HepG2 (cell line): Measurements from ENCODE around the gene HS3ST3A1. TPM values are rescaled to one million over a fixed set of nuclear protein-coding genes. Genes with fewer than 3 reads are reported as not detected.

ENCODE experiments used
- ATAC-seq: fragments of 200-7000 bp; cut with Tn5 transposase; 3 replicates; pipeline ENCODE4 v1.9.1; 2020; ENCODE audit warnings: mild to moderate bottlenecking, moderate library complexity
- BruUV-seq: library from RNA; stranded (reverse); fragments of 400-500 nt; replicated peaks from 2 replicates; lab custom pipeline; 2021; lab: Mats Ljungman, UMichigan
- CTCF ChIA-PET: fragments of 300-600 bp; formaldehyde crosslinking; extraction: SDS; loops from one replicate; lab custom pipeline; 2021; ENCODE audit warnings: low total read pairs, inconsistent platforms, low intra/inter-chr PET ratio; lab: Yijun Ruan, JAX
- POLR2A ChIA-PET: fragments of 350-600 bp; sonication (Branson Sonifier 250); formaldehyde crosslinking; loops from one replicate; lab custom pipeline; 2020; ENCODE audit warnings: antibody characterized with exemption, inconsistent platforms; lab: Yijun Ruan, JAX
- DNase-seq: peaks from one replicate; pipeline ENCODE4 v3.0.0-alpha.2; 2015; ENCODE audit warnings: low spot score
- FAIRE-seq: peaks from 3 replicates; lab custom pipeline; 2011; peaks lifted over from hg19 to GRCh38; lab: Jason Lieb, UNC
- H2AFZ ChIP-seq: one replicate; pipeline ENCODE4 v1.6.1; 2011; ENCODE audit warnings: low read length, inconsistent platforms
- H3K27ac ChIP-seq: fragments of 300-600 bp; 3 replicates; pipeline ENCODE4 v1.8.0; 2011; ENCODE audit warnings: mixed run types, mild to moderate bottlenecking, mixed read lengths, low read length, inconsistent platforms; ENCODE audit not compliant: insufficient read depth; ENCODE audit errors: extremely low read length
- H3K27me3 ChIP-seq, 2 experiments: fragments of 200-600 bp in 1 of 2; 2 replicates in 1 of 2; 3 replicates in 1 of 2; pipeline versions ENCODE4 v1.6.0 to v1.8.0; 2011; ENCODE audit warnings: low read length in 2 of 2, mild to moderate bottlenecking in 2 of 2, moderate library complexity in 2 of 2, inconsistent platforms in 1 of 2; ENCODE audit not compliant: insufficient read depth in 2 of 2, control insufficient read depth in 1 of 2
- H3K36me3 ChIP-seq, 2 experiments: fragments of 200-600 bp in 1 of 2; replicated peaks in 1 of 2; 2 replicates in 1 of 2; 3 replicates in 1 of 2; pipeline versions ENCODE4 v1.5.1 to v1.8.0; 2011; ENCODE audit warnings: low read length in 2 of 2, inconsistent platforms in 1 of 2; ENCODE audit not compliant: insufficient read depth in 2 of 2, control insufficient read depth in 1 of 2
- H3K4me1 ChIP-seq: 2 replicates; pipeline ENCODE4 v1.5.1; 2012; ENCODE audit warnings: low read length, inconsistent platforms; ENCODE audit not compliant: insufficient read depth
- H3K4me2 ChIP-seq: 2 replicates; pipeline ENCODE4 v1.6.0; 2011; ENCODE audit warnings: low read depth, low read length, inconsistent platforms
- H3K4me3 ChIP-seq, 3 experiments: fragments of 200-600 bp in 1 of 3; sonication (generic), shearing (Covaris generic) in 1 of 3; replicated peaks in 1 of 3; 2 replicates each; pipeline ENCODE4 v1.5.1; 2011 to 2016; ENCODE audit warnings: low read length in 3 of 3, inconsistent platforms in 2 of 3, low read depth in 2 of 3, mild to moderate bottlenecking in 2 of 3, control low read depth in 1 of 3, mixed read lengths in 1 of 3; ENCODE audit not compliant: insufficient read depth in 1 of 3
- H3K79me2 ChIP-seq: one replicate; pipeline ENCODE4 v1.6.1; 2011; ENCODE audit warnings: low read length, inconsistent platforms; ENCODE audit not compliant: insufficient read depth
- H3K9ac ChIP-seq: 2 replicates; pipeline ENCODE4 v1.6.0; 2011; ENCODE audit warnings: mild to moderate bottlenecking, low read depth, low read length, inconsistent platforms; ENCODE audit not compliant: insufficient read depth
- H3K9me3 ChIP-seq: 2 replicates; pipeline ENCODE4 v1.5.1; 2012; ENCODE audit warnings: mild to moderate bottlenecking, low read length
- H4K20me1 ChIP-seq: 2 replicates; pipeline ENCODE4 v1.6.0; 2011; ENCODE audit warnings: inconsistent platforms, mild to moderate bottlenecking, low read length, moderate library complexity; ENCODE audit not compliant: insufficient read depth
- CHD2 ChIP-seq: IDR thresholded peaks from 2 replicates; pipeline ENCODE4 v1.6.1; 2011; ENCODE audit warnings: low read depth, low read length, improper control_type of control experiment
- EZH2 ChIP-seq: conservative IDR thresholded peaks from 2 replicates; pipeline ENCODE4 v1.6.1; 2012; ENCODE audit warnings: mild to moderate bottlenecking, low read depth, low read length, moderate library complexity
- FLYWCH1 ChIP-seq: sonication (generic); formaldehyde crosslinking; IDR thresholded peaks from 2 replicates; pipeline ENCODE4 v1.8.1; 2023; ENCODE audit warnings: mild to moderate bottlenecking, missing genetic modification reagents
- HNF4A ChIP-seq: sonication (generic); formaldehyde crosslinking; IDR thresholded peaks from 2 replicates; pipeline ENCODE4 v1.4.0; 2020; ENCODE audit warnings: missing genetic modification reagents
- KMT2A ChIP-seq: sonication (generic); formaldehyde crosslinking; IDR thresholded peaks from 2 replicates; pipeline ENCODE4 v1.4.0; 2020; ENCODE audit warnings: missing genetic modification reagents
- RXRA ChIP-seq: sonication (generic); formaldehyde crosslinking; IDR thresholded peaks from 2 replicates; pipeline ENCODE4 v1.5.1; 2020; ENCODE audit warnings: missing genetic modification reagents
- SP4 ChIP-seq: sonication (generic); formaldehyde crosslinking; IDR thresholded peaks from 2 replicates; pipeline ENCODE4 v1.8.1; 2023; ENCODE audit warnings: mild to moderate bottlenecking, missing genetic modification reagents
- TEAD2 ChIP-seq: sonication (generic); formaldehyde crosslinking; IDR thresholded peaks from 2 replicates; pipeline ENCODE4 v1.9.0; 2021; ENCODE audit warnings: missing genetic modification reagents
- ZFYVE20 ChIP-seq: sonication (generic); formaldehyde crosslinking; IDR thresholded peaks from 2 replicates; pipeline ENCODE4 v1.8.0; 2023; ENCODE audit warnings: low read depth, mild to moderate bottlenecking, moderate library complexity, missing genetic modification reagents, borderline replicate concordance
- ZNF484 ChIP-seq: sonication (generic); formaldehyde crosslinking; IDR thresholded peaks from 2 replicates; pipeline ENCODE4 v1.5.1; 2020; ENCODE audit warnings: mild to moderate bottlenecking, low read depth, missing genetic modification reagents, borderline replicate concordance
- WGBS: methylation state at CpG from one replicate; pipeline ENCODE4 v1.1.6; 2017; ENCODE audit warnings: low lambda C conversion rate; 5-methylcytosine and 5-hydroxymethylcytosine counted together
- in situ Hi-C: cut with HindIII; loops from 2 replicates; pipeline ENCODE4 v1.10.0; 2017; ENCODE audit warnings: low pct_unique_long_range_greater_than_20kb; ENCODE audit not compliant: extremely low pct_ligation_motif_present
- intact Hi-C: fragments of 100-400 bp; cut with micrococcal nuclease; formaldehyde crosslinking; loops from one replicate; pipeline ENCODE4 v1.10.0; 2022; ENCODE audit not compliant: unreplicated experiment
- polyA plus RNA-seq, 8 experiments: library from polyadenylated mRNA; depleted of rRNA in 3 of 8; stranded (reverse) in 7 of 8; unstranded in 1 of 8; fragments of >200 nt; fragmentation: Illumina TruSeq in 4 of 8; extraction: Trizol in 4 of 8; gene quantifications; 2 replicates each; pipeline versions ENCODE4 v1.2.1 to v1.2.3, GENCODE V29; 2011 to 2016; ENCODE audit warnings: low read depth in 4 of 8, missing spikeins in 1 of 8, mixed read lengths in 1 of 8; ENCODE audit not compliant: insufficient read depth in 1 of 8
- total RNA-seq, 5 experiments: library from RNA; depleted of rRNA; stranded (reverse); fragments of >200 nt; fragmentation: Illumina TruSeq; extraction: Trizol; gene quantifications; 2 replicates each; pipeline ENCODE4 v1.2.3, GENCODE V29; 2016; ENCODE audit warnings: low read depth in 1 of 5
- TF ChIP-seq, protein P1 (sequence below): sonication (generic); formaldehyde crosslinking; IDR thresholded peaks from 2 replicates; pipeline ENCODE4 v1.9.0; 2021; ENCODE audit warnings: missing genetic modification reagents, borderline replicate concordance
- TF ChIP-seq, protein P2 (sequence below): sonication (generic); formaldehyde crosslinking; IDR thresholded peaks from 2 replicates; pipeline ENCODE4 v1.4.0; 2020; ENCODE audit warnings: mild to moderate bottlenecking, missing genetic modification reagents, borderline replicate concordance
- TF ChIP-seq, protein P3 (sequence below): fragments of 450-650 bp; IDR thresholded peaks from 2 replicates; pipeline ENCODE4 v1.6.1; 2017; ENCODE audit warnings: mild to moderate bottlenecking

HS3ST3A1 gene
- total and polyA plus RNA-seq, 2 of the 13 experiments (the other 11 are each of a cell fraction or from before 2014, with no cell fraction given), result 1.3 to 3.5 TPM

DNA sequence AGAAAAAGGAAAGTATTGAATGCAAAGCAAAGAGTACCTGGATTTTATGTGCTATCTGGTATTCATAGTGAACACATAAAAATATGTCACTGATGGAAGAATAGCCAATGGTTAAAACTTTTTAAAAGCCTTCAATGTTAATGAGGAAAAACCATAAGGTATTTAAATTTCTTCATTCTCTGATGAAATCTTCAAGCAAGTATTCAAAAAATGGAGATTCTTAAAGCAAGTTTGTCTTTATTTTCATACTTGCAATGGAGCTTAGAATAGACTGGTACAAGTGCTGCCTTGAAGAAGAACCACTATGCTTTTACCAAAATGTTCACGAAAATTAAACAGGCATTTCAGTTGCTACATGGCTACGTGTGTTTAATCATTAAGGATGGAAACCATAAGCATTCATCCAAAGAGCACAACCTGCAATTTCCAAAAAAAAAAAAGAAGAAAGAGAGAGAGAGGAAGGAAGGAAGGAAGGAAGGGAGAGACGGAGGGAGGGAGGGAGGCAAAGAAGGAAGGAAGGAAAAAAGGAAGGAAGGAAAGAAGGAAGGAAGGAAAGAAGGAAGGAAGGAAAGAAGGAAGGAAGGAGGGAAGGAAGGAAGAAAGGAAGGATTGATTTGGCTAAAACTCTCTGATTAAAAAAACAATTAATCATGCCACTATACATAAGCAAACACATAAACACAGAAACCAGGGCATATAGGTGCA lies 17.6 kb downstream of the HS3ST3A1 start:
- FAIRE-seq (no peak), ATAC-seq (no peak), DNase-seq (no peak)
- intact Hi-C loops (no loop called here), in situ Hi-C loops (no loop called here)
- peaks cover 0 to 5% of the 10 kb centered on the region in 2 experiments; a peak in 2 of 5 replicates for H3K27me3 ChIP-seq
- 37% methylated on average over 3 of the region's 3 CpGs for WGBS
- no peaks in the 10 kb centered on the region for H3K9me3 ChIP-seq
- H4K20me1 ChIP-seq, result no peaks in the 10 kb centered on the region
- 0 out of 2 replicates have a peak, but pooled peaks cover 5% of the 10 kb centered on the region for H3K4me1 ChIP-seq
- no peaks in the 10 kb centered on the region for H3K79me2 ChIP-seq
- ChIA-PET POLR2A (no interaction called here), CTCF (no interaction called here)
- no peak overlapping the region for H2AFZ ChIP-seq
- no peaks in the 10 kb centered on the region for H3K36me3 ChIP-seq
- H3K4me2 ChIP-seq, result no peak overlapping the region
- H3K4me3 ChIP-seq, result no peak overlapping the region
- no peak overlapping the region for H3K9ac ChIP-seq
- no TSS peak for BruUV-seq
- H3K27ac ChIP-seq, result no peak overlapping the region
- TF ChIP-seq ZFYVE20 (CRISPR knock-in tag) (no peak), KMT2A (no peak), RXRA (CRISPR knock-in tag) (no peak), EZH2 (no peak), SP4 (CRISPR knock-in tag) (no peak), FLYWCH1 (CRISPR knock-in tag) (no peak), ZNF484 (CRISPR knock-in tag) (no peak), TEAD2 (no peak), CHD2 (no peak), HNF4A (CRISPR knock-in tag) (no peak)
- TF ChIP-seq, protein P1, sequence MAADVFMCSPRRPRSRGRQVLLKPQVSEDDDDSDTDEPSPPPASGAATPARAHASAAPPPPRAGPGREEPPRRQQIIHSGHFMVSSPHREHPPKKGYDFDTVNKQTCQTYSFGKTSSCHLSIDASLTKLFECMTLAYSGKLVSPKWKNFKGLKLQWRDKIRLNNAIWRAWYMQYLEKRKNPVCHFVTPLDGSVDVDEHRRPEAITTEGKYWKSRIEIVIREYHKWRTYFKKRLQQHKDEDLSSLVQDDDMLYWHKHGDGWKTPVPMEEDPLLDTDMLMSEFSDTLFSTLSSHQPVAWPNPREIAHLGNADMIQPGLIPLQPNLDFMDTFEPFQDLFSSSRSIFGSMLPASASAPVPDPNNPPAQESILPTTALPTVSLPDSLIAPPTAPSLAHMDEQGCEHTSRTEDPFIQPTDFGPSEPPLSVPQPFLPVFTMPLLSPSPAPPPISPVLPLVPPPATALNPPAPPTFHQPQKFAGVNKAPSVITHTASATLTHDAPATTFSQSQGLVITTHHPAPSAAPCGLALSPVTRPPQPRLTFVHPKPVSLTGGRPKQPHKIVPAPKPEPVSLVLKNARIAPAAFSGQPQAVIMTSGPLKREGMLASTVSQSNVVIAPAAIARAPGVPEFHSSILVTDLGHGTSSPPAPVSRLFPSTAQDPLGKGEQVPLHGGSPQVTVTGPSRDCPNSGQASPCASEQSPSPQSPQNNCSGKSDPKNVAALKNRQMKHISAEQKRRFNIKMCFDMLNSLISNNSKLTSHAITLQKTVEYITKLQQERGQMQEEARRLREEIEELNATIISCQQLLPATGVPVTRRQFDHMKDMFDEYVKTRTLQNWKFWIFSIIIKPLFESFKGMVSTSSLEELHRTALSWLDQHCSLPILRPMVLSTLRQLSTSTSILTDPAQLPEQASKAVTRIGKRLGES (CRISPR knock-in tag), result no peak
- TF ChIP-seq, protein P2, sequence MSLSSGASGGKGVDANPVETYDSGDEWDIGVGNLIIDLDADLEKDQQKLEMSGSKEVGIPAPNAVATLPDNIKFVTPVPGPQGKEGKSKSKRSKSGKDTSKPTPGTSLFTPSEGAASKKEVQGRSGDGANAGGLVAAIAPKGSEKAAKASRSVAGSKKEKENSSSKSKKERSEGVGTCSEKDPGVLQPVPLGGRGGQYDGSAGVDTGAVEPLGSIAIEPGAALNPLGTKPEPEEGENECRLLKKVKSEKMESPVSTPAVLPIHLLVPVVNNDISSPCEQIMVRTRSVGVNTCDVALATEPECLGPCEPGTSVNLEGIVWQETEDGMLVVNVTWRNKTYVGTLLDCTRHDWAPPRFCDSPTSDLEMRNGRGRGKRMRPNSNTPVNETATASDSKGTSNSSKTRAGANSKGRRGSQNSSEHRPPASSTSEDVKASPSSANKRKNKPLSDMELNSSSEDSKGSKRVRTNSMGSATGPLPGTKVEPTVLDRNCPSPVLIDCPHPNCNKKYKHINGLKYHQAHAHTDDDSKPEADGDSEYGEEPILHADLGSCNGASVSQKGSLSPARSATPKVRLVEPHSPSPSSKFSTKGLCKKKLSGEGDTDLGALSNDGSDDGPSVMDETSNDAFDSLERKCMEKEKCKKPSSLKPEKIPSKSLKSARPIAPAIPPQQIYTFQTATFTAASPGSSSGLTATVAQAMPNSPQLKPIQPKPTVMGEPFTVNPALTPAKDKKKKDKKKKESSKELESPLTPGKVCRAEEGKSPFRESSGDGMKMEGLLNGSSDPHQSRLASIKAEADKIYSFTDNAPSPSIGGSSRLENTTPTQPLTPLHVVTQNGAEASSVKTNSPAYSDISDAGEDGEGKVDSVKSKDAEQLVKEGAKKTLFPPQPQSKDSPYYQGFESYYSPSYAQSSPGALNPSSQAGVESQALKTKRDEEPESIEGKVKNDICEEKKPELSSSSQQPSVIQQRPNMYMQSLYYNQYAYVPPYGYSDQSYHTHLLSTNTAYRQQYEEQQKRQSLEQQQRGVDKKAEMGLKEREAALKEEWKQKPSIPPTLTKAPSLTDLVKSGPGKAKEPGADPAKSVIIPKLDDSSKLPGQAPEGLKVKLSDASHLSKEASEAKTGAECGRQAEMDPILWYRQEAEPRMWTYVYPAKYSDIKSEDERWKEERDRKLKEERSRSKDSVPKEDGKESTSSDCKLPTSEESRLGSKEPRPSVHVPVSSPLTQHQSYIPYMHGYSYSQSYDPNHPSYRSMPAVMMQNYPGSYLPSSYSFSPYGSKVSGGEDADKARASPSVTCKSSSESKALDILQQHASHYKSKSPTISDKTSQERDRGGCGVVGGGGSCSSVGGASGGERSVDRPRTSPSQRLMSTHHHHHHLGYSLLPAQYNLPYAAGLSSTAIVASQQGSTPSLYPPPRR (CRISPR knock-in tag), result no peak
- TF ChIP-seq, protein P3, sequence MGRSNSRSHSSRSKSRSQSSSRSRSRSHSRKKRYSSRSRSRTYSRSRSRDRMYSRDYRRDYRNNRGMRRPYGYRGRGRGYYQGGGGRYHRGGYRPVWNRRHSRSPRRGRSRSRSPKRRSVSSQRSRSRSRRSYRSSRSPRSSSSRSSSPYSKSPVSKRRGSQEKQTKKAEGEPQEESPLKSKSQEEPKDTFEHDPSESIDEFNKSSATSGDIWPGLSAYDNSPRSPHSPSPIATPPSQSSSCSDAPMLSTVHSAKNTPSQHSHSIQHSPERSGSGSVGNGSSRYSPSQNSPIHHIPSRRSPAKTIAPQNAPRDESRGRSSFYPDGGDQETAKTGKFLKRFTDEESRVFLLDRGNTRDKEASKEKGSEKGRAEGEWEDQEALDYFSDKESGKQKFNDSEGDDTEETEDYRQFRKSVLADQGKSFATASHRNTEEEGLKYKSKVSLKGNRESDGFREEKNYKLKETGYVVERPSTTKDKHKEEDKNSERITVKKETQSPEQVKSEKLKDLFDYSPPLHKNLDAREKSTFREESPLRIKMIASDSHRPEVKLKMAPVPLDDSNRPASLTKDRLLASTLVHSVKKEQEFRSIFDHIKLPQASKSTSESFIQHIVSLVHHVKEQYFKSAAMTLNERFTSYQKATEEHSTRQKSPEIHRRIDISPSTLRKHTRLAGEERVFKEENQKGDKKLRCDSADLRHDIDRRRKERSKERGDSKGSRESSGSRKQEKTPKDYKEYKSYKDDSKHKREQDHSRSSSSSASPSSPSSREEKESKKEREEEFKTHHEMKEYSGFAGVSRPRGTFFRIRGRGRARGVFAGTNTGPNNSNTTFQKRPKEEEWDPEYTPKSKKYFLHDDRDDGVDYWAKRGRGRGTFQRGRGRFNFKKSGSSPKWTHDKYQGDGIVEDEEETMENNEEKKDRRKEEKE, result no peak
